GOT3 (cell line): ENCODE results near the gene ERC2.
"Not testable (repeated sequence)": the region's sequence is repeated elsewhere in the genome, so short reads cannot be mapped to it uniquely, and the experiment has no call there.

ENCODE experiments used
- DNase-seq: peaks from one replicate; lab custom pipeline; 2025; ENCODE audit warnings: mixed read lengths; lab: John Stamatoyannopoulos, UW

Gene ERC2

DNA sequence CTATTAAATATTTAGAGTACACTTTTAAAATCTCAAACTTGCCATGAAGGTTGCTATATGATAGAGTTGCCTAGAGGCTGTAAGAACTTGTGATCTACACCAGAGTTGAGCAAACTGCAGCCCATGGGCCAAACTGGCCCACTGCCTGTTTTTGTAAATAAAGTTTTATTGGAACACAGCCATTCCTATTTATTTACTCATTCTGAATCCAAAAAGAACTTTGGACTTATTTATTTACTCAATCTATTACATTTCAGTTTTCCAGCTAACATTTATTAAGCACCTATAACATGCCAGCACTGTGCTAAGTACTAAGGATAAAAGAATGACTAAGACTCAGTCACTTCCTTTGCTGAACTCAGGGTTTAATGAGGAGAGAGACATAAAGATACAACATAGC lies 403.6 kb downstream of the ERC2 start:
- DNase-seq = no peak

GRCh38 chr3:56061279-56061626 lies 407.0 kb downstream of the ERC2 start:
- no peak for DNase-seq

DNA sequence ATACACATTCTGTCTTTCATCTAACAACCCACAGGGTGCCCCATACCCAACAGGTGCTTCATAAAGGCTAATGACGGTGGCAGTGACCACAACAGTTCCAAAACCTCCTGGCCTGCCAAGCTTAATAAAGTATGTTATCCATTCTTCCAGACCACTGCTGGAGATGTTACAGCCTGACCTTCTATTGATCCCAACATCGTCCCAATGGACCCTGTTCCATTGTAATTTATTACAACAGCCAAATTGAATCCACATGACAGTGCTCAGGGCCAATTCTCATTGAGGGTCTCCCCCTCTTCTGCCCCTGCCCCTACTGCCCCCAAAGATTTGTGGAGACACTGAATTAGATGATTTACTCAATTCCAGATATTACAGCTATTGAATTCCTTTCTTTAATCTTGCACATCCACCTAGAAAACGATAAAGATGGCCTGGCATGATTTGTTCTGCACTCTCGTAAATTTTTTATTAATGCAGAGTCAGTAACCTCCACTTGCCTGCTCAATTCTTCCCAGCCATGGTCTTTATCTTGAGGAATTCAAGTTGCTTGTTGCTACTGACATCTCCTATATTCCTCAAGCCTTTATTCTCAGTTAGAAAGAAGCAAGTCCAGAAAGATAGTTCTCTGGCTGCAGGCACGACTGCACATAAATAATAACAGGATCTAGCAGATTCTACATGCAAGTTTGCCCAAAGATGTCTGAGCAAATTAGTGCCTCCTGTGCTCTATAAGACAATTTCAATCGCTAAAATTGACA lies 407.6 kb downstream of the ERC2 start:
- no peak for DNase-seq

DNA sequence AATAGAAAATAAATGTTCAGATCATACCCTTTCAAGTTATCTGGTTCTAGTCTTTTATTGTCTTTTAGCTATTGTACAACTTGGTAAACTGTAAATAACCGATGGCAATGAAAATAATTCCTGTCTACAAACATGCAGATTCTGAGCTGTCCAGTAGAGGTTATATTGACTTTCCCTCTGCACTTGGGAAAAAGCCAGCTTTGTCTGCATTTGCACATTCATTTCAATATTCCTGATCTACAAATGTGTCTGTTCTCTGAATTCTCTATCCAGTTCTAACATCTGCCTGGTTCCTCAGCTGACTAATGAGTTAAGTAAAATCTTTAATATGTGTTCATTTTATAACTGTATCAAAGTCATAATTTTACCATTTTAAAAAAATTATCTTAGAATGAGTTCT lies 408.5 kb downstream of the ERC2 start:
- DNase-seq = no peak

DNA sequence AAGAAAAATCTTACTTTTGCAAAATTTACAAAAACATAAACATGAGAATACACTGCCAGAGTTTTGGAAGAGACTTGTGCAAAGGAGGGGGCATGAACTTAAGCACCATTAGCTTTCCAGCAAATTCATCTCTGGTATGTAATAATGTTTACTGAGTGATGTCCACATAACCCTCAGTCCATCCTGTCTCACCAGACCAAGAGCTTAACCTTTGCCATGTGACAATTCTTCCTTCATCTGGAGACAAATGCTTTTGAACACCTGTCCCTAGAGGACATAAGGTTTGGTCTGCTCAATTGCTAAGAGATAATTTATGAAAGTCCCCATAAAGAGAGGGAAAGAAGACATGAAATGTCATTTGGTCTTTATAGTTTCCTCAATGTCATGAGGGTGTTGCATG lies 412.3 kb downstream of the ERC2 start:
- no peak for DNase-seq

DNA sequence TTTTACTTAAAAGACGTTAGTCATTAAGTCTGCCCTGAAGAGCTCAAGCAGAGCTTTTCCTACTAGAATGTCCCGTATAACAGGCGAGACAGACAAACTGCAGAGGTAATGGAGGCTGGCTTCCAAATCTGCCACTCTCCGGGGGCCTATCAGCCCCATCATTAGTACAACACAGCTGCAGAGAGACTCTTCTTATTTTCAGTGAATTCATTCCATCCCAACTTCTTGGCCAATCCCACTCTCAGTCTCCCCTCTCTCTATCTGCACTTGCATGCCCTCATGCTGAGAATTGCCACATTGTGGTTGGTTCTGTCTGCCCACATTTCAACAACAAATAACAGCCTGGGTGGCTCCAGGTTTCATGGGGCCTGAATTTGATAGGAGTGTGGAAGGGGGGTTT lies 412.7 kb downstream of the ERC2 start:
- no peak for DNase-seq

DNA sequence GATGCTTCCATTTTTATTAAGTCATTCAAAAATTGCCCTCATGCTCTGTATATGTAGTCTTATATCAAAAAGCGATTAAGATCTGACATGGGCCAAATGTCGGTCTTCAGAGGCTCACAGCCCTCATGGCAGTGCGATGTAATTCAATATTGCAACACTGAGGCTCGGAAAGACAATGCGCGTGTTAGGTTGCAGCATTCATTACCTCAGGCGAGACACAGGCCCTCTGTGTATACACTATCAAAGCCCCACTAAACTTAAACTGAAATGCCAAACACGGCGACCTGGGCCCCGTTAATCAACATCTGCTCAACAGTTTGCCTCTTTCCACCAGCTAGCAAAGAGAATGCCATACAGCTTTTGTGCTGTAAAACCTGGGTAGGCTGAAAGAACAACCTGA lies 413.4 kb downstream of the ERC2 start:
- no peak for DNase-seq

DNA sequence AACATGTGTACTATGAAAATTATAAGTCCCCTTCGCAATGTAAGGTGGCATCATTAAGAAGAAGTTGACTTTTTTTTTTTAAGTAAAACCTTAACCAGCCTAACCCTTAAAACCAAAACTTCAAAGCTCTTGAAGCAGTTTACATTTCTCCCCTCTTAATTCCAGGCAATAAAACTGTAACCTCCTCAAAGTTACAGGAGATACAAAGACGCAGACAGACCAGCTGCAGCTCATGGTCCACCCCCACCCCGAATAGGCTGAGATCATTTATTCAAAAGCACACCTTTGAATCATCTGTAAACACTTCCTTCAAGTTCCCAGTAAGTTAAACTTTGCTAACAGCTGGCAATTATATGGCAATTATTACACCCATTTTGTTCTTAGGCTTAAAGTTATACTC lies 414.5 kb downstream of the ERC2 start:
- no peak for DNase-seq

GRCh38 chr3:56052188-56052587 lies 416.1 kb downstream of the ERC2 start:
- DNase-seq = no peak

DNA sequence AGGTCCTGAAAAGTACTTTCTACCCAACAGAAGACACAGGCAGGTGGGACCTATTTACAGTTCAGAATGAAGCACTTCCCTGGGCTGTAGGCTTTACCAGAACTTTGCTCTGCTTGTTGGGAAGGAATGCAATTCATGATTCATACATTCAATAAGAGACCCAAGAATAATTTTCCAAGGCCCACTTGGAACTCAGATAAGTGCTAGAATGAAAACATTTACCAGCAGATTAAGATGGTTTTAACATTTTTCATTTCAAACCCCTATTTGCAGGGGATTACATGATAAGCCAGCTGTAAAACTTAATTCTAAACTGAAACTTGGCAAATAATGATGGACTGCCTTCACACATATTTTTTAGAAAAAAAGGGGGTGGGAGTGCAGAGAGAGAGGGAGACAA lies 417.2 kb downstream of the ERC2 start:
- no peak for DNase-seq

- DNase-seq = no peak
Observed at GRCh38 chr3:56048946-56049345, 419.3 kb downstream of the ERC2 start.

DNA sequence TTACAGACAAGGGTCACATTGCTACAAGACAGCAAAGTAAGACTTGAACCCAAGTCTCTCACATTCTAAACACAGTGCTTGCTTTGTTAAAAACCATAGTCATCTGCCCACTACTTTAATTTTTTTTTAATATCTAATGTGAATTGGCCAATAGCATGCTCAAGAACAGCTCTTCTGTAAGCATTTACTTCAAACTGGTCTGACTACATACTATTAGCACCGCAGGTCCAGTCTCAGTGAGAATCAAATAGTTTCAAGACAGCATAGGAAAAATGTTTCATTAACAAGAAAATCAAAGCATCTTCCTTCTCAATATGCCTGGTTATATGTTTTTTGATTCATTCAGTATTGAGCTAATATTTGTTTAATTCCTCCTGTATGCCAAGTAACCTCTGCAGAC lies 419.9 kb downstream of the ERC2 start:
- no peak for DNase-seq

DNA sequence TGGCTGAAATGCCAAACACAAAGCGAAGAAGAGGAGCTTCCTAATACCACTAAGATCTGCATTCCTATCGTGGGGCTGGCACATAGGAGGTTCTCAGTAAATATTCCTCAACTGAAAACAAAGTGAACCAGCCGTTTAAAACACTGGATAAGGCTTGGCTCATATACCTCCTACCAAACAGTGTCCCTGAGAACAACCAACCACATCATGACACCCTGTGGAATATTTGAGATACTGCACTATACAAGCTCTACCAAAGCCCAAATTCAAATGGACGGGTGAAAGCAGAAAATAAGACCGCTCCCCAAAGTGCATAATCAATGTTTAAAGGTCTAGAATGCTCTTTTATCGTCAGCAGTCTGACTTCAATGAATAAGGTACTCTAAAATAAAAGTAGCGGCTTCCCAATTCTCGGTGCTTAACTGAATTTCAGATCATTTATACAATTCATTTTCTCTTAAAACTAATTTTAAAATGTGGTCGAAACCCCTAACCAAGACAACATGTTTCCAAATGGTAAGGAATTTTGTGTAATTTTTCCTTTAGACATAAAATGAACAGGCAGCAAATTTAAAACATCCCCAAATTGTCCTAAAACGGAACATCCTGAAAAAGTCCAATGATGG lies 425.8 kb downstream of the ERC2 start:
- DNase-seq = no peak

DNA sequence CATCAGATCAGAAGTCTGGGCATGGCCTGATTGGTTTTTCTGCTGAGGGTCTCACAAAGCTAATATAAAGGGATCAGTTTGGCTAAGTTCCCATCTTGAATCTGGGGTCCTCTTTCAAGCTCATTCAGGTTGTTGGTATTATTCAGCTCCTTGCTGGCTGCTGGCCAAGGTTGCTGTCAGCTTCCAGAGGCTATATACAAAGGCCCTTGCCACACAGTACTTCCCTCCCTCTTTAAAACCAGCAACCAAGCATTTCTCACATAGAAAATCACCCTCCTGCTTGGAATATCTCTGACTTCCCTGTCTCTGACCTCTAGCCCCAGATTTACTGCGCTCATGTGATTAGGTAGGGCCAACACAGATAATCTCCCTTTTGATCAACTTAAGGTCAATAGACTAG lies 442.9 kb downstream of the ERC2 start:
- no peak for DNase-seq

GRCh38 chr3:56023546-56023945 lies 444.7 kb downstream of the ERC2 start:
- no peak for DNase-seq

GRCh38 chr3:56022619-56023018 lies 445.6 kb downstream of the ERC2 start:
- no peak for DNase-seq

DNA sequence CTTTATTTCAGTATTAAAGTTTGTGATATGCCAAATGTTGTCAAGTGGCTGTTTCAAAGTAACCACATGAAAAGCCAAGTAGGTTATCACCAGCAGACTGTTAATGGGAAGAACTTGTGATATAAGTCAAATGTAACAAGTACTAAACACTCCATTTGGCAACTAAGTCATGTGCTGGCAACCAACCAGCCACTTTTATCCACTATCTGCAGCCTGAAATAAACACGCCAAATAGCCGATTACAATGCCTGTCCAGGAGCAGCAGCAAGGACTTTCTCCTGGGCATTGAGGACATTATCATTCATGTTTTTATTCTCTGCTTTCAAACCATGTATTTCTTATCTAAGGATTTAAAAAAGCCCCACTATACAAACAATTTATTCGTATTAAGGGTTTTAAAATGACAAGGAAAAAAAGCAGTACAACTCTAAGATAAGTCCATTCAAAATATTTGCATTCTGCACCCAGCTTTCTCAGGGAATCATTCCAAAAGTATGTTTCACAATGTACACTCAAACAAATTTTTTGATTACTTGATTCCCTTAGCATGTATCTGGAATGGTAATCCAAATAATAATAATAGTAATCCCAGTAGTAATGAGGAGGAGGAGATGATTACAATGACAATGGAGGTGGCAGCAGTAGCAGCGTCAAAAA lies 448.6 kb downstream of the ERC2 start:
- no peak for DNase-seq

- DNase-seq = not testable (repeated sequence)
Observed at GRCh38 chr3:56015374-56015773, 452.9 kb downstream of the ERC2 start.

- no peak for DNase-seq
Observed at GRCh38 chr3:56012721-56013120, 455.5 kb downstream of the ERC2 start.

DNA sequence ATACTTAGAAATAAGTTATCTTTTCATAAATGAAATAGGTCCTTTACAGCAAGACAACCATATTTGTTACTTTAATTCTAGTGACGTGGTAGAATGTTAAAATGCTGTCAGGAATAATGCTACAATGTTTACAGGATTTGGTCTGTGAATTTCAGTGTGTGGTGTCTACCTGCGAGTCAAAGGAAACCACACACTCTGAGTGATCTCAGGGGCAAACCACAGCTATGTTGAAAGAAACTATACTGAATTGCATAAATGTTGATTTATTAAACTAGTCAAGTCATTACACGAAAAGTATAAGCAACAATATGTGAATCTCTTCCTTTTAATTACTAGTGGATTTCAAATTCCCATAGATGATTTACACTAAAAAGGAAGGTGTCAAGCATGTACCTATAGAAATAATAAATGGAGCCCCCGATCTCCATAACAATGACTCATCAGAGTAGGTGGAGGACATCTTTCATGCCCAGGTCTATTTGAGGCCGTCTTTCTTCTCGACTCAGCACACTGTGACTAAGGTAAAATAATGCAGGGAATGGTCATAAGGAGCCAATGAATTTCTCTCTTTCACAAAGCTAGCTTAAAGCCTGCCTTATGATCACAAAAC lies 463.0 kb downstream of the ERC2 start:
- DNase-seq = no peak

DNA sequence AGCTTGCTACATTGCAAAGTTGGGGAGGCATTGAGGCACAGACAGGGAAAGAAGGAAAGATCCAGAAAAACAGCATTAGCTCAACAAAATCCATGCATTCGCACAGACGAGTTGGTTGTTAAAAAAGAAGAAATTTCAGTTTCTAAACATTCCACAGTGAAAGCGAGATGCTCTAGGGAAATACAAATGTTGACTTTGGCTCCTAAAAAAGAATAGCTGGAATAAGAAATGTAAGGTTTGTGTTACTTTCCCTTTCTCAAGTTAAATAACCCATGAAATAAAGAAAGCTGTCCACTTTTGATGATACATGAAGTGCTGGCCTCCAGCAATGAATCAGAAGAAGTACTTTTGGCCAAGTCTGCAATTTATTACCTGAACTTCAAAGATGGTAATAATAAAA lies 465.1 kb downstream of the ERC2 start:
- DNase-seq = no peak

DNA sequence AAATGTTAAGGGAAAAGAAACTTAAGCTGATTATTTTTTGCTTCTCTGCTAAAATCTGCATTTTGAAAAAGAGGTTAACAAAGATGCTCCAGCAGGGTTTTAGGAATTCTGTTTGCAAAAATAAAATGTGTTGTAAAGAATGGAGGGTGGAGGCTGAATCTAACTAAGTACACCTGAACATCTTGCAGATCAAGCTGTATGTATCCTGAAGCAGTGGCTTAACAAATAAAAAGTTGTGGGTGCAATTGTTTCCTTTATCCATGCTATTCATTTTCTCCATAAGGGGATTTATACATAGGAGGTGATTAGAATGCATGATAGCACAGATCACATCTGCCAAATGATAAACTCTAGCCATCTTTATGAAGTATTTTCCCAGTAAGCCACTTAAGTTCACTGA lies 466.3 kb downstream of the ERC2 start:
- no peak for DNase-seq

DNA sequence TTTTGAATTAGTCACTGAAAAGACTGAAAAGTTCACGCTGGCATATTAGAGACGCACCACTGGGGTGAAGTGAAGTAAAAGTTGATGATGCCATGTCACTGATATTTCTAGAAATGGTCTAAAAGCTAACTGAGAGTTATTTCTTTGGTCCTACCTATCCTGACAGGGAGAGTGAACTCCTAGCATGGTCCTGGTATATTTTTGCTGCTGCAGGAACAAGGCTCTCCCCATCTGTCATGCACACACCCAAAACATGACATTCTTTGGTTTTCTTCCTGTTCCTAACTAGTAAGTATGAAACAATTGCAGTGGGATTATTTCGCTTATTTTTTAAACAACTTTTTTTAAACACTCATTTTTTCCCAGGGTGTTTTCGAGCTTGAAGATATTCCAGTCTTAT lies 466.7 kb downstream of the ERC2 start:
- DNase-seq = no peak
